ENCODE data around the gene SLC25A52.

The SLC25A52 gene

GRCh38 chr18:31723990-31724711 lies 36.5 kb downstream of the SLC25A52 start:
- DNase-seq (ENCODE audit: low read depth) = no peak
- TF ChIP-seq CTCF (IDR thresholded peaks at IDR 0.05; ENCODE audit: low read depth, low read length, missing control alignments) = no peak
- H3K4me3 ChIP-seq (ENCODE audit: low read depth, low read length) = peak overlapping the region; percentile 53
- in situ Hi-C loops (cut with HindIII; ENCODE audit: low sequenced_read_pairs) = no loop called here

- TF ChIP-seq CTCF (IDR thresholded peaks at IDR 0.05; ENCODE audit: low read depth, low read length, missing control alignments) = no peak
Measured at GRCh38 chr18:31723639-31723989, 37.1 kb downstream of the SLC25A52 start.

GRCh38 chr18:31722369-31722957 lies 38.2 kb downstream of the SLC25A52 start:
- in situ Hi-C loops (cut with HindIII; ENCODE audit: low sequenced_read_pairs) = no loop called here
- peak; percentile 94 for TF ChIP-seq CTCF (IDR thresholded peaks at IDR 0.05; ENCODE audit: low read depth, low read length, missing control alignments)
- DNase-seq (ENCODE audit: low read depth) = peak; percentile 66
- H3K4me3 ChIP-seq (ENCODE audit: low read depth, low read length) = no peak overlapping the region

More at GRCh38 chr18:31723639-31723989, 37.1 kb downstream of the SLC25A52 start:
- peak overlapping the region; percentile 53 for H3K4me3 ChIP-seq (ENCODE audit: low read depth, low read length)
- in situ Hi-C loops (cut with HindIII; ENCODE audit: low sequenced_read_pairs) = no loop called here
- DNase-seq (ENCODE audit: low read depth) = no peak

- no peak for TF ChIP-seq CTCF (IDR thresholded peaks at IDR 0.05; ENCODE audit: low read depth, low read length, missing control alignments)
- no peak for DNase-seq (ENCODE audit: low read depth)
- no peak overlapping the region for H3K4me3 ChIP-seq (ENCODE audit: low read depth, low read length)
- in situ Hi-C loops (cut with HindIII; ENCODE audit: low sequenced_read_pairs) = no loop called here
Measured at GRCh38 chr18:31721601-31722000, 39.1 kb downstream of the SLC25A52 start.

GRCh38 chr18:31720867-31721266 lies 39.8 kb downstream of the SLC25A52 start:
- in situ Hi-C loops (cut with HindIII; ENCODE audit: low sequenced_read_pairs) = no loop called here
- no peak for TF ChIP-seq CTCF (IDR thresholded peaks at IDR 0.05; ENCODE audit: low read depth, low read length, missing control alignments)
- DNase-seq (ENCODE audit: low read depth) = no peak
- no peak overlapping the region for H3K4me3 ChIP-seq (ENCODE audit: low read depth, low read length)

- in situ Hi-C loops (cut with HindIII; ENCODE audit: low sequenced_read_pairs) = no loop called here
- no peak for DNase-seq (ENCODE audit: low read depth)
- TF ChIP-seq CTCF (IDR thresholded peaks at IDR 0.05; ENCODE audit: low read depth, low read length, missing control alignments) = no peak
- H3K4me3 ChIP-seq (ENCODE audit: low read depth, low read length) = no peak overlapping the region
Measured at GRCh38 chr18:31719363-31720006, 41.2 kb downstream of the SLC25A52 start.

Data from astrocyte of the cerebellum (primary cell).